Naive B cell (primary cell): Measurements from ENCODE around the gene PVALB. TPM values are rescaled to one million over a fixed set of nuclear protein-coding genes. Genes with fewer than 3 reads are reported as not detected.

Experiments
- ATAC-seq, 2 donors: fragments of 150-1000 bp; cut with Tn5 transposase; 2 replicates each; pipeline ENCODE4 v1.10.0; 2021; ENCODE audit warnings: low read depth in 2 of 2, mild to moderate bottlenecking in 2 of 2, moderate library complexity in 2 of 2
- DNase-seq: peaks from one replicate; pipeline ENCODE4 v3.0.0; 2022
- H3K27ac Mint-ChIP-seq, 6 donors: one replicate each; pipeline ENCODE4 v1.8.0; 2020 to 2022; ENCODE audit warnings: mild to moderate bottlenecking in 6 of 6, mixed read lengths in 6 of 6, moderate library complexity in 5 of 6, inconsistent platforms in 2 of 6
- H3K27me3 Mint-ChIP-seq, 3 donors: one replicate each; pipeline ENCODE4 v1.8.0; 2021 to 2022; ENCODE audit warnings: mixed read lengths in 3 of 3, mild to moderate bottlenecking in 1 of 3
- H3K36me3 Mint-ChIP-seq, 2 donors: one replicate each; pipeline ENCODE4 v1.8.0; 2020 to 2022; ENCODE audit warnings: mixed read lengths in 2 of 2, inconsistent platforms in 1 of 2, mild to moderate bottlenecking in 1 of 2
- H3K4me1 Mint-ChIP-seq, 3 donors: one replicate each; pipeline ENCODE4 v1.8.0; 2020 to 2022; ENCODE audit warnings: mixed read lengths in 3 of 3, inconsistent platforms in 1 of 3, mild to moderate bottlenecking in 1 of 3, moderate library complexity in 1 of 3
- H3K4me3 Mint-ChIP-seq, 8 donors: one replicate each; pipeline ENCODE4 v1.8.0; 2020 to 2022; ENCODE audit warnings: mild to moderate bottlenecking in 8 of 8, mixed read lengths in 8 of 8, moderate library complexity in 8 of 8, inconsistent platforms in 2 of 8
- H3K9me3 Mint-ChIP-seq, 7 donors: one replicate each; pipeline ENCODE4 v1.8.0; 2020 to 2022; ENCODE audit warnings: mixed read lengths in 7 of 7, mild to moderate bottlenecking in 5 of 7, inconsistent platforms in 2 of 7, moderate library complexity in 1 of 7
- polyA plus RNA-seq, 6 donors: library from polyadenylated mRNA; unstranded; fragments of 300-500 nt; fragmentation: Illumina TruSeq; gene quantifications; one replicate each; pipeline ENCODE4 v1.2.3, GENCODE V29; 2021; ENCODE audit warnings: low read depth in 6 of 6

The PVALB gene
- polyA plus RNA-seq, 6 donors from 2014 or later = 0.73 to 1.5 (median 1.3) TPM; not detected in 3

DNA sequence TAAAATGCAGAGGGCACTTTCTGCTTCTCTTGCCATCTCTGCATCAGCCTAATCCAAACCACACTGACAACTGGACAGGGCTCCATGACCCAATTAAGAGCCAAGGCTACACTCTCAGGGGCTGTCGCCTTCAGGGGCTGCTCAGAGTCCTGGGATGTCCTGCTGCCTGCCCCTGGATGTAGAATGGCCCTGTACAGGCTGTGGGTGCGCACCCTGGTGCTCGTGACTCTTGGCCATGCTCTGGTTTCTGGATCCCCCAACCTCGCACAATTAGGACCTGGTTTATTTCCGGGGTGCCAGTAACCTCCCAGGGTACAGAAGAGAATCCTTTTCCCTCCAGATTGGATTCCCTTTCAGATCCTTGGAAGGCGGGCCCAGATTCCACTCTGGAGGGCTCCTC lies 52.2 kb downstream of the PVALB start:
- Mint-ChIP-seq H3K36me3 (peaks cover 10 to 16% of the 10 kb centered on the region in 2 donors), H3K27ac (peak overlapping the region in 1 of 6 donors; percentile 11), H3K9me3 (no peaks in the 10 kb centered on the region), H3K27me3 (no peaks in the 10 kb centered on the region), H3K4me3 (no peak overlapping the region), H3K4me1 (peaks cover 0 to 4% (median 2%) of the 10 kb centered on the region in 3 donors)
- DNase-seq = no peak
- no peak for ATAC-seq

DNA sequence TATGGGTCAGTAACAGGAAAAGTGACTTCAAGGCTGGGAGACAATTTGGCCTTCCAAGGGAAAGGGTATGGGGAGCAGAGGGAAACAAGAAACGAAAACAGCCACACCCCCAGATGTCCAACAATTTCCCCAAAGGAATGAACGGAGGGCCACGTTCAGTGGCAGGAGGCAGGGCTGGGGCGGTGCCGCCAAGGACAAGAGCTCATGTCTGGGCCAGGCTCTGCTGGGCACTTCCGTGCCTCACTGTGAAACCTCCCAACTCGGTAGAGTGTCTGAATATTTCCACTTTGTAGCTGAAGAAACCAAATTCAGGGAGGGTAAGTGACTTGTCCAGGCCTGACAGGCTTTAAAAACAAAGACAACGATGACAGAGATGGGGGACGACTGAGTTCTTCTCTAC lies 52.8 kb downstream of the PVALB start:
- H3K4me1 Mint-ChIP-seq = no peaks in the 10 kb centered on the region
- ATAC-seq = no peak
- H3K27ac Mint-ChIP-seq = peak overlapping the region in 1 of 6 donors; percentile 60
- no peaks in the 10 kb centered on the region for H3K27me3 Mint-ChIP-seq
- no peak for DNase-seq
- H3K36me3 Mint-ChIP-seq = peaks cover 10 to 15% of the 10 kb centered on the region in 2 donors
- no peak overlapping the region for H3K4me3 Mint-ChIP-seq
- H3K9me3 Mint-ChIP-seq = no peaks in the 10 kb centered on the region

DNA sequence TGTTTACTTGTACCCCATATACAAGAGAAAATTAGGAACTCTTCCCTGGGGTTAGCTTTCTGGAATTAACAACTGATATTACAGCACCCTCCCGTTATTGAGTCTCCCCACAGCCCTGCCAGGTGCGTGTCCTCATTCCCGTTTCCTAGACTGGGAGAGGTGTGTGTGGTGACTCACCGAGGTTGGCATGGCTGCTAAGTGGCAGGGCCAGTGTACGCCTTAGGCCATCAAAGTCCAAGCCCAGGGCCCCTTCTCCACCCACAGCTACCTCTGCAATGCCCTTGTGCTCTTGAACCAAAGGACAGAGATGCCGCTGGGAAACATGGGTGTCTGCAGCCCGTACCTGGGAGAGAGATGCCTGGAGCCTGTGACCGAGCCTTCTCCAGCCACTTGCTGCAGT lies 53.3 kb downstream of the PVALB start:
- peaks cover 10% of the 10 kb centered on the region in 2 donors for H3K36me3 Mint-ChIP-seq
- H3K27ac Mint-ChIP-seq = peak overlapping the region in 2 of 6 donors; percentile 59 to 60
- ATAC-seq (no peak), DNase-seq (no peak)
- no peaks in the 10 kb centered on the region for H3K27me3 Mint-ChIP-seq
- H3K9me3 Mint-ChIP-seq = no peaks in the 10 kb centered on the region
- no peak overlapping the region for H3K4me3 Mint-ChIP-seq
- no peaks in the 10 kb centered on the region for H3K4me1 Mint-ChIP-seq

DNA sequence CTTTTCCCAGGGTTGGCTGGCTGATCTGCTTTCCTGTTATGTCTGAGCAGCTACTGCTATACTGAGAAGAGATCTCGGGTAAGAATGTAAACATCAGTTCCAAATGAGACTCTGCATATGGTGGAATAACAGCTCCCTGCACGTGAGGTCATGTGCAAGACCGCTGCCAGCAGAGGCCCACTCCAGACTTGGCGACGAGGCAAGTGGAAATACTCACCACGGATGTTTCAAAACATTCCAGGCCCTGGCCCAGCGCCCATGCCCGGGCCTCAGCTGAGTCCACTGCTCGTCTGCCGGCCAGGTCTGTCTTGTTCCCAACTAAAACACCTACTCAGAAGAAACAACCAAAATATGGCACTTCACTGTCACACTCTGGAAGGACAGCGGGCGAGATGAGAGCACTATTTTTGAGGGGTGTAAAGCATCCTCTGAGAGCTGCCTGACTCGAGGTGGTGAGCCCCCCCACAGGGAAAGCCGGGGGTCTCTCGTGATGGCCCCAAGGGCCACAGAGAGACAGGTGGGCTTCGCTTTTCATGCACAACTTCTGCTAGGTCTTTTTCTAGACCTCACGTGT lies 54.1 kb downstream of the PVALB start:
- no peak for ATAC-seq
- Mint-ChIP-seq H3K4me1 (no peaks in the 10 kb centered on the region), H3K9me3 (no peaks in the 10 kb centered on the region), H3K27me3 (no peaks in the 10 kb centered on the region), H3K4me3 (no peak overlapping the region), H3K27ac (no peak overlapping the region), H3K36me3 (peaks cover 7 to 10% of the 10 kb centered on the region in 2 donors)
- DNase-seq = no peak

DNA sequence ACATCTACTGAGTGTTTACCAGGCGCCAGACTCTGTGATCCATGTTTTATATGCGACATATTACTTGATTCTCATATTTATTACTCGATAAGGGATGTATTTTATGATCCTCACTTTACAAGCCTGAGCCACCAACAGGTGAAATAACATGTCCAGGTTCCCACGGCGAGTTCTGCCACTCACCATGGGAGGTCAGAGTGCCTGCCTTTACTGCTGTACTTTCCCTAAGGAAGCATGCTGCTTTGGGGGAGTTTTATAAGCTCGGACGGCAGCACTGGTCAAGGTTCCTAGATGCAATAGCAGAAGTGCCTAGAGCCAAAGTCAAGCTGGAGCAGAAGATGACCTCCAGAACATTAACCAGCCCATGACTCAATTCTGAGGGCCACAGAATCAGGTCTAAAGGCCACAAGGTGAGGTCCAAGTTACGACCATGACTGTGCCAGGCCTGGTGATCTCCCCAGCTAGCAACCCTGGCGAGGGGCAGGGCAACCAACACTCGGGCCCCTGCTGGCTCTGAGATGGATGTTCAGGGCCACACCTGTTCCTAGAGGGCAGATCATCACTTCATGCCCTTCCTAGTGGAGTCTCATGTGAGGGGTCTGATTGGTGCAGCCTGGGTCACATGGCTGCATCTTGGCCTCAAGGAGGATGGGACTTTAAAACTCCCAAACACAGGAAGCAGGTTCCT lies 55.1 kb downstream of the PVALB start:
- ATAC-seq (no peak), DNase-seq (no peak)
- Mint-ChIP-seq H3K36me3 (peaks cover 7 to 10% of the 10 kb centered on the region in 2 donors), H3K4me3 (no peak overlapping the region), H3K4me1 (peaks cover 5 to 7% (median 6%) of the 10 kb centered on the region in 3 donors), H3K27me3 (peaks cover 0 to 4% (median 0%) of the 10 kb centered on the region in 3 donors), H3K9me3 (no peaks in the 10 kb centered on the region), H3K27ac (no peak overlapping the region)

DNA sequence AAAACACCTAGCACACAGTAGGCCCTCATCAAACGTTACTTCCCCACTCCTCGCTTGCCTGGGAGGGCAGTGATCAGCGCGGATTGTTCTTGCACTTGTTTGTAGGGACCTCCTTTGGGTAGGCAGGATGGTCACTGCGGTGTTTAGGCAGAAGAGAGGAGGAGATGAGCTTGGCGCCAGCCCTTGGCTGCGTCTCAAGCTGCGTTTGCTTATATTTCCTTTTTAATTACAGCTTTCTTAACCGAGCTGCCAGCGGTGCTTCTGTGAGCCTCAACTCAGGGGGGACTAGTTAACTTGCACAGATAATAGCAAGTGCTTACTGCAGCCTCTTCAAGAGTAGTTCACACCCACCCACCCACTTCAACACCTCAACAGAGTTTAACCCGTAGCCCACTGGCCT lies 56.0 kb downstream of the PVALB start:
- Mint-ChIP-seq H3K27me3 (peaks cover under 1 to 4% (median 4%) of the 10 kb centered on the region in 3 donors), H3K36me3 (peaks cover 7 to 10% of the 10 kb centered on the region in 2 donors), H3K4me3 (no peak overlapping the region), H3K4me1 (peaks cover 5 to 7% (median 6%) of the 10 kb centered on the region in 3 donors), H3K27ac (peak overlapping the region in 1 of 6 donors; percentile 42), H3K9me3 (no peaks in the 10 kb centered on the region)
- no peak for DNase-seq
- no peak for ATAC-seq

DNA sequence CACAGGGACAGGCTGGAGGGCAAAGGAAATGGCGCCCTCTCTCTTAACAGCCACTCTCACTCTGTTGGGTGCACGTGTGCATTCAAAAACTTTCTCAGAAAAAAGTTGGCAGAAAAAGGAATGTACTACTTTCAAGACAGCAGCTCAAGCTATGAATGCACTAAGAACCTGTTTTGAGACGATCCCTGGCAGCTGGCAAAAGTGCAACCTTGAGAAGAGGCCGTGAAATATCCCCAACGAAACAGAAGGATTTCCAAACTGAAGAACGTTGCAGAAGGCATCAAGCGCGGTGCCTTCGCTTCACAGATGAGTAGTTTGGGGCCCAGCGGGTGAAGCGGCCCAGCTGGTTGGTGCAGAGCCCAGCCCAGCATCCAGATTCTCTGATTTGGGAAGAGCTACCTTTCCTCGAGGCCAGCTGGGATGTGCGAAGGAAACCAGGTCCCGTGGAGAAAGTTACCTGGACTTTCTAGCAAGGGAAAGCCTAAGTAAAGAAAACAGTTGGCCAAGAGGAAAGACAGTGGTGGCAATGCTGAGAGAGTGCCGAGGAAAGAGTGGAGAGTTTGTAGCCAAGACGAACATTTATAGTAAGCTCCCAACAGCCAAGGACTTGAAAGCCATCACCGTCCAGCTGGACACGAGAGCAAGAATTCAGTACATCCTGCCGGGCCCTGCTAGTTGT lies 57.2 kb downstream of the PVALB start:
- ATAC-seq (no peak), DNase-seq (no peak)
- H3K9me3 Mint-ChIP-seq = peaks cover 0 to 3% (median 0%) of the 10 kb centered on the region in 7 donors
- H3K4me1 Mint-ChIP-seq = peaks cover 5 to 7% (median 6%) of the 10 kb centered on the region in 3 donors
- peaks cover 5 to 15% of the 10 kb centered on the region in 2 donors for H3K36me3 Mint-ChIP-seq
- peaks cover 9 to 12% (median 10%) of the 10 kb centered on the region in 3 donors for H3K27me3 Mint-ChIP-seq
- H3K27ac Mint-ChIP-seq = no peak overlapping the region
- no peak overlapping the region for H3K4me3 Mint-ChIP-seq

DNA sequence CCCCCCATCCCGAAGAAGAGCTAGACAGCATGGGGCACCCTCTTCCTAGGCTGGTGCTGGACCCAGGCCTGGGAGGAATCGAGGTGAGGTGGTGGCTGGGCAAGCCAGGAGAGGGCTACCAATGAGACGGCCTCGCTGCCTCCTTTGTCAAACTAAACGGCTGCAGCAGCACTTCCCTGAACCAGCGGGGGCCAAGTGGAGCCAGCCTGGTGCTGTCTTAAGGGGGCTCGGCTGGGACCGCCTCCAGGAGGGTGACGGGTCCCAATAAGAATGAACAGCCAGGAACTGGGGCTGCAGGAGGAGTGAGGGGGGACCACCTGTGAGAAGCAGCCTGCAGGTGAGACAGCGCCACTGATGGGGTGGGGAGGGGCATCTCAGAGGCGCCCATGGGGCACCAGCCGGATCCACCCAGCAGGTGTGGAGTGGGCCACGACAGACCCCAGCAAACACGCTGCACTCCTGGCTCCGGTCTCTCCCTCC lies 58.0 kb downstream of the PVALB start:
- peaks cover 9 to 12% (median 10%) of the 10 kb centered on the region in 3 donors for H3K27me3 Mint-ChIP-seq
- no peak overlapping the region for H3K4me3 Mint-ChIP-seq
- peaks cover 0 to 3% (median 0%) of the 10 kb centered on the region in 7 donors for H3K9me3 Mint-ChIP-seq
- no peak for ATAC-seq
- DNase-seq = no peak
- H3K4me1 Mint-ChIP-seq = peaks cover 5 to 7% (median 6%) of the 10 kb centered on the region in 3 donors
- H3K27ac Mint-ChIP-seq = peak overlapping the region in 1 of 6 donors; percentile 69
- H3K36me3 Mint-ChIP-seq = peaks cover 3 to 12% of the 10 kb centered on the region in 2 donors

DNA sequence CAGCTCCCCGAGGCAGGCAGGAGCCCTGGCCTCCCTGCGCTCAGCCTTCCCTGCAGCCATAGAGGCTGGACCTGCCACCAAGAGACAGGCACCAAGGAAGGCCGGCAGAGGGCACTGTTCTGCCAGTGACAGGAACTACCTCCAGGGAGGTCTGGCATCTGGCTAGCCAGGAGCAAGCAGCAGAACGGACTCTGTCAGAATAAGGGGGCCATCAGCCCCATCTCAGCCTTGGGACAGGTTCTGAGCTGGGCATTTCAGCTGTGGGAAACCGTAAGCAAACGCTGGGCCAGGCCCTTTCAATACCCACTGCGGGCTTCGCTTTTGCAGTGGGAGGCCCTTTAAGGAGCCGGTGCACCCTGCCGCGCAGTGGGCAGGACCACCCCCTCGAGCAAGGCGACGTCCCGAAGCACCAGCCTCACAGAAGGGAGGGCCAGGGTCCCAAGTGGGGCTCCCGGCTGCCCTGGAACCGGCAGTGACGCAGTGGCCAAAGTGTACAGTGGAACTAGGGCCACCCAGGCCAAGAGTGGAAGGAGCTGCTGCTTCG lies 59.1 kb downstream of the PVALB start:
- peak; percentile 69 to 85 for ATAC-seq
- peak; percentile 53 for DNase-seq
- peaks cover 0 to 8% of the 10 kb centered on the region in 2 donors for H3K36me3 Mint-ChIP-seq
- no peak overlapping the region for H3K4me3 Mint-ChIP-seq
- peak overlapping the region in 2 of 6 donors; percentile 18 to 52 for H3K27ac Mint-ChIP-seq
- H3K9me3 Mint-ChIP-seq = peaks cover 0 to 3% (median 0%) of the 10 kb centered on the region in 7 donors
- H3K4me1 Mint-ChIP-seq = peaks cover 5 to 7% (median 6%) of the 10 kb centered on the region in 3 donors
- H3K27me3 Mint-ChIP-seq = peaks cover 12 to 21% (median 19%) of the 10 kb centered on the region in 3 donors

DNA sequence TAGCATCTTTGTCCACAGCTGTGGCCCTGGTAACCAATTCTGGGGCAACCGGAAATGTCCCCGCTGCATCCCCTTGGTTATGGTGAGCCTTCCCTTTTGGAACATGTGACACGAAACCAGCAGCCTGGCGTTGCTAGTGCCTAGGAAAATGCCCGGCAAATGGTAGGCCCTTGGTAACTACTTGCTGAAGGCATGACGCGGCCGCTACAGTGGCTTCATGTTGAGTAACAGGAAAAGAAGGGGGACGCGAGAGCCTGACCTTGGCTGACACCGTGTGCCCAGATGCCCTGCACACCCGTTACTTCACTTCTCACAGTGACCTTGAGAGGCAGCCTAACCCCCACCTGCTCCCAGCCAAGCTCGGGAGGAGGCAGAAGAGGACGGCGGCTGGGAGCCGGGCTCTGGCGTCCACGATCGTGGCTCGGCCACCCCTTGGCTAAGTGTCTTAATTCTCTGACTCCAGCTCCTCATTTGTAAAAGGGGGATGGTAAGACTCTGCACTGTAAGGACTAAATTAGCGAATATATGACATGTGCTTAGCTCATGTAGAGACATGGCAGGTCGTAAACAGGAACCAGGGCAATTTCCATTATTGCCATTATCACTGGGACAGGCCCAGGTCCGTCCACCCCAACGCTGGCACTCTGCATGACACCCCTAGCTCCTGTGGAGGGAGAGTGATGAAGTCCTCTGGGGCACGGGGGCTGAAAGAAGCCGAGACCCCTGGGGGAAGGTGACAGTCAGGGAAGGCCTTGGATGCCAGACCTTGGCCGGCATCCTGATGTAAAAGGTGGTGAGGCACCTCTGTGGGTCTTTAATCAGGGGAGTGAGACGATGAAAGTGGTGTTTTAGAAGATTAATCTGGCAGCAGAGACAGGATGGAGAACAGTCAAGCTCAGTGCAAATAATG lies 59.8 kb downstream of the PVALB start:
- Mint-ChIP-seq H3K27ac (peak overlapping the region in 1 of 6 donors; percentile 3), H3K4me3 (no peak overlapping the region)

DNA sequence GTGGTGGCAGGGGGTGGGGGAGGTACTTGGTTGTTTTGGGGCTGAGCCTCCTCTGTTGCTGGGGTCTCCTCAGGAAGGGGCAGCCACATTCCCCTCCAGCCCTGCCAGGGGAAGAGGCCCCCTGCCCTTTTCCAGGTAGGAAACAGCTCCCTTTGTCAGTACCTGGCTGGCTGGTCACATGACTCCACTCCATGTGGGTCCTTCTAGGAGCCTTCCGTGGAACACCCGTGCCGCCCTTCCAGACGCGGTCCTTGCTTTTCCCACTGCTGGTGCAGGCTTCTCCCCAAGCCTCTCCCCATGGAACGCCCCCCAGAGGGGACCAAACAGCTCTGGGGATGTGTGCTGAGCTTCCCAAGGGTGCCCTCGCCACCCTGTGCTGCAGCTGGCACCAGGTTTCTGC lies 60.8 kb downstream of the PVALB start:
- Mint-ChIP-seq H3K27ac (no peak overlapping the region), H3K4me1 (peaks cover 5 to 7% (median 6%) of the 10 kb centered on the region in 3 donors), H3K27me3 (peaks cover 19 to 26% (median 25%) of the 10 kb centered on the region in 3 donors), H3K36me3 (peaks cover 0 to 8% of the 10 kb centered on the region in 2 donors), H3K9me3 (peaks cover 0 to 3% (median 0%) of the 10 kb centered on the region in 7 donors), H3K4me3 (no peak overlapping the region)
- DNase-seq (no peak), ATAC-seq (no peak)

More for the DNA sequence above, 59.8 kb downstream of the PVALB start:
- peaks cover 19 to 26% (median 25%) of the 10 kb centered on the region in 3 donors for H3K27me3 Mint-ChIP-seq
- H3K36me3 Mint-ChIP-seq = peaks cover 0 to 8% of the 10 kb centered on the region in 2 donors
- H3K4me1 Mint-ChIP-seq = peaks cover 5 to 7% (median 6%) of the 10 kb centered on the region in 3 donors
- peaks cover 0 to 3% (median 0%) of the 10 kb centered on the region in 7 donors for H3K9me3 Mint-ChIP-seq
- DNase-seq (no peak), ATAC-seq (no peak)

DNA sequence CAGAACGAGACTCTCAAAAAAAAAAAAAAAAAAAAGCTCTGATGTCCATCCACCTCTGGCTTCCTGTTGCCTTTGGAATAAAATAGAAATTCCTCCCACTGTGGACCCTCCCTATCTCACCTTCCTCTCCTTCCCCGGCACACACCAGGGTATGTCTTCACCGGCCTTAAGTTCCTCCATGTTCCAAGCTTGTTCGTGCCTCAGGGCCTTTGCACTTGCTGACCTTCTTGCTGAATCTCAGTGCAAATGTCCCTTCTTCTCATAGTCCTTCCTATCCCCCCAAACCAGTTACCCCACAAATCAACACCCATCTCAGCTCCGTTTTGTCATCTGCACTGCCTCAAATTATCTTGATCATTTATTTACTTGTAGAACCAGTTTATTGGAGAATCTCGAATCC lies 61.5 kb downstream of the PVALB start:
- DNase-seq = no peak
- H3K36me3 Mint-ChIP-seq = peaks cover 0 to 8% of the 10 kb centered on the region in 2 donors
- peaks cover 5 to 7% (median 6%) of the 10 kb centered on the region in 3 donors for H3K4me1 Mint-ChIP-seq
- H3K27ac Mint-ChIP-seq = no peak overlapping the region
- H3K9me3 Mint-ChIP-seq = peaks cover 0 to 3% (median 0%) of the 10 kb centered on the region in 7 donors
- H3K27me3 Mint-ChIP-seq = peaks cover 19 to 30% (median 25%) of the 10 kb centered on the region in 3 donors
- no peak overlapping the region for H3K4me3 Mint-ChIP-seq
- no peak for ATAC-seq
